ENCODE data around the gene GSC. TPM values are rescaled to one million over a fixed set of nuclear protein-coding genes. Genes with fewer than 3 reads are reported as not detected.

Gene GSC
- total RNA-seq, 1 experiment from 2014 or later, result not detected

DNA sequence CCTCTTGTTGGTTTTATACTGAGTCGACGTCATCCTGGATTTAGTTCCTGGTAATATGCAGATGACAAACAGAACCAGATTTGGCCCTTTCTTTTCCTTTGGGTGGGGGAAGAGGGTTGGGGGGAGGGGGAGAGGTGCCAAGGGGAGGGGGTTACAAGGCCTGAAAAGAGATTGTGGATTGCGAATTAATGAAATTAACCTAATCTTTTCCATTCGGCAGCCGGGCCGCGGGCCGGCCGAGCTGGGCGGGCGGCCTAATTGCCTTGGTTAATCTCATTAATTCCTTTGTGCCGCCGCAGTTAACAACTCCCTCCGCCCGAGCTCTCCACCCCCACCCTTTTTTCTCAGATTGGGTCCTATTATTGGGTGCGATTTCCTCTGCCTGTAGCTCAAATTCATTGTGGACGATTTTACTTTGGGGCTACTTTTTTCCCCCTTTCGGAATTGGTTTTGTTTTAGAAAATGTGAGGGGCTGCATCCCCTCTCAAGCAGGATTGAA, 387 bp upstream of the GSC start:
- H3K9me2 ChIP-seq (replicated peaks; ENCODE audit: low read length), result no peaks in the 10 kb centered on the region
- H3K4me3 ChIP-seq (ENCODE audit: low read length), result peak overlapping the region; percentile 18; the same call in 1 of the 2 replicates
- H3K4me2 ChIP-seq (ENCODE audit: low read length), result no peak overlapping the region
- no peak overlapping the region for H3K27ac ChIP-seq (ENCODE audit: low read length)
- no peaks in the 10 kb centered on the region for H3K9me3 ChIP-seq (ENCODE audit: low read length)
- DNase-seq (no peak), ATAC-seq (no peak)
- ChIA-PET POLR2A (ENCODE audit: unreplicated experiment) (no interaction called here), CTCF (no interaction called here)
- no peak overlapping the region for H2AFZ ChIP-seq (ENCODE audit: low read length)
- H3K79me2 ChIP-seq (ENCODE audit: low read length), result no peaks in the 10 kb centered on the region
- no peak overlapping the region for H3K9ac ChIP-seq (ENCODE audit: low read length)
- no peaks in the 10 kb centered on the region for H3K4me1 ChIP-seq (ENCODE audit: insufficient read depth, low read length)
- H3K36me3 ChIP-seq (ENCODE audit: low read depth, low read length), result no peaks in the 10 kb centered on the region
- TF ChIP-seq, protein P1, sequence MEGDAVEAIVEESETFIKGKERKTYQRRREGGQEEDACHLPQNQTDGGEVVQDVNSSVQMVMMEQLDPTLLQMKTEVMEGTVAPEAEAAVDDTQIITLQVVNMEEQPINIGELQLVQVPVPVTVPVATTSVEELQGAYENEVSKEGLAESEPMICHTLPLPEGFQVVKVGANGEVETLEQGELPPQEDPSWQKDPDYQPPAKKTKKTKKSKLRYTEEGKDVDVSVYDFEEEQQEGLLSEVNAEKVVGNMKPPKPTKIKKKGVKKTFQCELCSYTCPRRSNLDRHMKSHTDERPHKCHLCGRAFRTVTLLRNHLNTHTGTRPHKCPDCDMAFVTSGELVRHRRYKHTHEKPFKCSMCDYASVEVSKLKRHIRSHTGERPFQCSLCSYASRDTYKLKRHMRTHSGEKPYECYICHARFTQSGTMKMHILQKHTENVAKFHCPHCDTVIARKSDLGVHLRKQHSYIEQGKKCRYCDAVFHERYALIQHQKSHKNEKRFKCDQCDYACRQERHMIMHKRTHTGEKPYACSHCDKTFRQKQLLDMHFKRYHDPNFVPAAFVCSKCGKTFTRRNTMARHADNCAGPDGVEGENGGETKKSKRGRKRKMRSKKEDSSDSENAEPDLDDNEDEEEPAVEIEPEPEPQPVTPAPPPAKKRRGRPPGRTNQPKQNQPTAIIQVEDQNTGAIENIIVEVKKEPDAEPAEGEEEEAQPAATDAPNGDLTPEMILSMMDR (conservative IDR thresholded peaks at IDR 0.05; ENCODE audit: low read depth, low read length), result no peak
- no peak for TF ChIP-seq EZH2phosphoT487 (IDR thresholded peaks at IDR 0.05; ENCODE audit: borderline replicate concordance, low read length)
- intact Hi-C loops (cut with micrococcal nuclease), result no loop called here
- no TSS peak for BruUV-seq (replicated peaks)
- H4K20me1 ChIP-seq (ENCODE audit: low read length), result no peaks in the 10 kb centered on the region
- peaks cover 27% of the 10 kb centered on the region for H3K27me3 ChIP-seq (ENCODE audit: low read length)
- H3F3A ChIP-seq (ENCODE audit: low read length, unreplicated experiment), result no peaks in the 10 kb centered on the region

DNA sequence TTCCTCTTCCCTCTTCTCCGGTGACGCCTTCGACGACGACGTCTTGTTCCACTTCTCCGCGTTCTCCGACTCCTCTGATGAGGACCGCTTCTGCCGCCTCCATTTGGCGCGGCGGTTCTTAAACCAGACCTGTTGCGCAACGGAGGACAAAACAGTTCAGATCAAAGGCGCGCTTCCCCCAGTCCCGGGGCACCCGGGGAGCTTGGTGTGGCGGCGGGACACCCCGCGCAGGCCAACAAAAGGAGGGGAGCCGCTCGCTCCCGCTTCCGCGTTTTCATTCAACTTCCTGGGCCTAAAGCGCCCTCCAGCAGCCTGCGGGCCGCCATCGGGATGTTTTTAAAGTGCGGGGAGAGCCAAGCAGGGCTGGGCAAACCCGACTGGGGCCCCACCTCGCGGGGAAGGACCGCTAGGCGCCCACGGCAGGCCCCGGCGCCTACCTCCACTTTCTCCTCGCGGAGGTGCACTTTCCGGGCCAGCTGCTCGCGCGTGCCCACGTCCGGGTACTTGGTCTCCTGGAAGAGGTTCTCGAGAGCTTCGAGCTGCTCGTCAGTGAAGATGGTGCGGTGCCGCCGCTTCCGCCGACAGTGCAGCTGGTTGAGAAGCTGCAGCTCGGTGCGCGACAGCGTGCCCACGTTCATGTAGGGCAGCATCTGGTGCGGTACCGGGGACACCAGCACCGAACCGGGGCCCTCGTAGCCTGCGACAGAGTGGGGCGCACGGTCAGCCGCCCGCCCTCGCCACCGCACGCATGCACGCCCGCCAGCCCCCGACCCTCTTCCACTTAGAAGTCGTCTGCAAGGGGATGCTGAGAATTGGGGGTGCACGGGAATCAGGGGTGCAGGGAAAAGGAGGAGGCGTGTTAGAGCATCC, 1.2 kb downstream of the GSC start:
- Histone ChIP-seq H2AFZ (ENCODE audit: low read length) (no peak overlapping the region), H3K9ac (ENCODE audit: low read length) (no peak overlapping the region), H3K27ac (ENCODE audit: low read length) (no peak overlapping the region), H3F3A (ENCODE audit: low read length, unreplicated experiment) (no peaks in the 10 kb centered on the region), H3K27me3 (ENCODE audit: low read length) (peaks cover 29% of the 10 kb centered on the region), H3K36me3 (ENCODE audit: low read depth, low read length) (no peaks in the 10 kb centered on the region), H3K4me2 (ENCODE audit: low read length) (no peak overlapping the region), H3K9me3 (ENCODE audit: low read length) (no peaks in the 10 kb centered on the region), H3K4me3 (ENCODE audit: low read length) (no peak overlapping the region), H3K79me2 (ENCODE audit: low read length) (no peaks in the 10 kb centered on the region), H3K4me1 (ENCODE audit: insufficient read depth, low read length) (no peaks in the 10 kb centered on the region), H4K20me1 (ENCODE audit: low read length) (no peaks in the 10 kb centered on the region), H3K9me2 (replicated peaks; ENCODE audit: low read length) (no peaks in the 10 kb centered on the region)
- DNase-seq (no peak), ATAC-seq (no peak)
- POLR2A ChIA-PET (ENCODE audit: unreplicated experiment), result no interaction called here
- no TSS peak for BruUV-seq (replicated peaks)
- CTCF ChIA-PET, result no interaction called here
- intact Hi-C loops (cut with micrococcal nuclease), result no loop called here
- no peak for TF ChIP-seq EZH2 (IDR thresholded peaks at IDR 0.05; ENCODE audit: low read length, unreplicated experiment)

DNA sequence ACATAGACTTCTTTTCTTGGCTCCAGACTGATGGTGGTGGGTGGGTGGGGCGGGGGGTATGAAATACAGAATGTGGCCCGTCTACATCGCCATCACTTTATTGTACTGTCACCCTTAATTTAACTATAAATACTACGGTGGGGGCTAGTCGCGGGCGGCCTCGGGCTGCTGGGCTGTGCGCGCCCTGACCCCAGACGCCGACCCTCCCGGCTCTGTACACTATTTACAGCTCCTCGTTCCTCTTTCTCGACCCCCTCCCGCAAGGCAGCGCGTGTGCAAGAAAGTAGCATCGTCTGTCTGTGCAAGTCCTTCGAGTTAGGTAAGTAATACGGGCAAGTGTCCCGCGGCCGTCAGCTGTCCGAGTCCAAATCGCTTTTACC, 1.8 kb downstream of the GSC start:
- no peaks in the 10 kb centered on the region for H3K9me3 ChIP-seq (ENCODE audit: low read length)
- peaks cover 31% of the 10 kb centered on the region for H3K27me3 ChIP-seq (ENCODE audit: low read length)

More for the DNA sequence above, 1.8 kb downstream of the GSC start:
- CTCF ChIA-PET, result no interaction called here
- Histone ChIP-seq H4K20me1 (ENCODE audit: low read length) (no peaks in the 10 kb centered on the region), H3F3A (ENCODE audit: low read length, unreplicated experiment) (no peaks in the 10 kb centered on the region), H3K9ac (ENCODE audit: low read length) (no peak overlapping the region), H3K4me3 (ENCODE audit: low read length) (no peak overlapping the region), H3K4me1 (ENCODE audit: insufficient read depth, low read length) (no peaks in the 10 kb centered on the region), H3K9me2 (replicated peaks; ENCODE audit: low read length) (no peaks in the 10 kb centered on the region), H3K27ac (ENCODE audit: low read length) (no peak overlapping the region), H3K4me2 (ENCODE audit: low read length) (no peak overlapping the region), H3K36me3 (ENCODE audit: low read depth, low read length) (no peaks in the 10 kb centered on the region), H3K79me2 (ENCODE audit: low read length) (no peaks in the 10 kb centered on the region), H2AFZ (ENCODE audit: low read length) (no peak overlapping the region)
- ATAC-seq (no peak), DNase-seq (no peak)
- TF ChIP-seq EZH2 (IDR thresholded peaks at IDR 0.05; ENCODE audit: low read length, unreplicated experiment) (no peak), EZH2phosphoT487 (IDR thresholded peaks at IDR 0.05; ENCODE audit: borderline replicate concordance, low read length) (no peak)
- TF ChIP-seq, protein P1 (conservative IDR thresholded peaks at IDR 0.05; ENCODE audit: low read depth, low read length), result no peak
- no TSS peak for BruUV-seq (replicated peaks)
- POLR2A ChIA-PET (ENCODE audit: unreplicated experiment), result no interaction called here
- intact Hi-C loops (cut with micrococcal nuclease), result no loop called here

Data from PC-3 (cell line).